EL (cell line): Measurements from ENCODE around the gene STAB1.

Experiments used
- DNase-seq: peaks from one replicate; pipeline ENCODE4 v3.0.0-alpha.2; 2016

STAB1 gene

DNA sequence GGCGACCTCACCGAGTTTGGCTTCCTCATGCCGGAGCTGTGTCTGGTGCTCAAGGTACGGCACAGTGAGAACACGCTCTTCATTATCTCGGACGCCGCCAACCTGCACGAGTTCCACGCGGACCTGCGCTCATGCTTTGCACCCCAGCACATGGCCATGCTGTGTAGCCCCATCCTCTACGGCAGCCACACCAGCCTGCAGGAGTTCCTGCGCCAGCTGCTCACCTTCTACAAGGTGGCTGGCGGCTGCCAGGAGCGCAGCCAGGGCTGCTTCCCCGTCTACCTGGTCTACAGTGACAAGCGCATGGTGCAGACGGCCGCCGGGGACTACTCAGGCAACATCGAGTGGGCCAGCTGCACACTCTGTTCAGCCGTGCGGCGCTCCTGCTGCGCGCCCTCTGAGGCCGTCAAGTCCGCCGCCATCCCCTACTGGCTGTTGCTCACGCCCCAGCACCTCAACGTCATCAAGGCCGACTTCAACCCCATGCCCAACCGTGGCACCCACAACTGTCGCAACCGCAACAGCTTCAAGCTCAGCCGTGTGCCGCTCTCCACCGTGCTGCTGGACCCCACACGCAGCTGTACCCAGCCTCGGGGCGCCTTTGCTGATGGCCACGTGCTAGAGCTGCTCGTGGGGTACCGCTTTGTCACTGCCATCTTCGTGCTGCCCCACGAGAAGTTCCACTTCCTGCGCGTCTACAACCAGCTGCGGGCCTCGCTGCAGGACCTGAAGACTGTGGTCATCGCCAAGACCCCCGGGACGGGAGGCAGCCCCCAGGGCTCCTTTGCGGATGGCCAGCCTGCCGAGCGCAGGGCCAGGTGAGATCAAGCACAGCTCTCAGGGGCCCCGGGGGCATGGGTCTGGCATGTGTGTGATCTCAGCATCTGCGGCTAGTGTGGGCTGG, 7.1 kb upstream of the STAB1 start:
- no peak for DNase-seq

DNA sequence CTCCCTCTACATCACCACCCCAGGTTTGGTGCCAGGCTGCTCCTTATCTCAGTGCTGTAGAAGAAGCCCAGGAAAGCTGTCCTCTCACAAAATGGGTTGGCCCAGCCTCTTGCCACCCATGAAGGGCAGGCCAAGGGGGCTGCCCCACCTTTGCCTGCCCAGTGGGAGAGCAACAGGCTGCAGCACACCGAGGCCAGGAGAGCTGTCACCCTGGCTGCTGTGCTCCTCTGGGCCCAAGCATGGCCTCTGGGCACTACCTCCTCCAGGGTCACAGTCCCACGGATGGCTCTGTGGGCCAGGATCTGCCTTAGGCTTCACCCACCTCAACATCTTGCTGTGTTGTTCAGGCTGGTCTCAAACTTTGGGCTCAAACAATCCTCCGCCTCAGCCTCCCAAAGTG, 6.4 kb upstream of the STAB1 start:
- DNase-seq = no peak

DNA sequence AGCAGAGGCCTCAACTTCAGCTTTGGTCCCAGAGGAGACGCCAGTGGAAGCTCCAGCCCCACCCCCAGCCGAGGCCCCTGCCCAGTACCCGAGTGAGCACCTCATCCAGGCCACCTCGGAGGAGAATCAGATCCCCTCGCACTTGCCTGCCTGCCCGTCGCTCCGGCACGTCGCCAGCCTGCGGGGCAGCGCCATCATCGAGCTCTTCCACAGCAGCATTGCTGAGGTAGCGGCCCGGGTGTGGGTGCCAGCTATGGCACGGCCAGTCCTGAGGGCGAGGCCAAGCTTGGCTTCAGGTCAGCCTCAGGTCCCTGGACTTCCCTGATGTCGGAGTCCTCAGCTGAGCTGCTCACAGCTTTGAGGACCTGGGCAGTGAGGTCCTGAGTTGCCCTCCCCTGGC, 5.7 kb upstream of the STAB1 start:
- no peak for DNase-seq

DNA sequence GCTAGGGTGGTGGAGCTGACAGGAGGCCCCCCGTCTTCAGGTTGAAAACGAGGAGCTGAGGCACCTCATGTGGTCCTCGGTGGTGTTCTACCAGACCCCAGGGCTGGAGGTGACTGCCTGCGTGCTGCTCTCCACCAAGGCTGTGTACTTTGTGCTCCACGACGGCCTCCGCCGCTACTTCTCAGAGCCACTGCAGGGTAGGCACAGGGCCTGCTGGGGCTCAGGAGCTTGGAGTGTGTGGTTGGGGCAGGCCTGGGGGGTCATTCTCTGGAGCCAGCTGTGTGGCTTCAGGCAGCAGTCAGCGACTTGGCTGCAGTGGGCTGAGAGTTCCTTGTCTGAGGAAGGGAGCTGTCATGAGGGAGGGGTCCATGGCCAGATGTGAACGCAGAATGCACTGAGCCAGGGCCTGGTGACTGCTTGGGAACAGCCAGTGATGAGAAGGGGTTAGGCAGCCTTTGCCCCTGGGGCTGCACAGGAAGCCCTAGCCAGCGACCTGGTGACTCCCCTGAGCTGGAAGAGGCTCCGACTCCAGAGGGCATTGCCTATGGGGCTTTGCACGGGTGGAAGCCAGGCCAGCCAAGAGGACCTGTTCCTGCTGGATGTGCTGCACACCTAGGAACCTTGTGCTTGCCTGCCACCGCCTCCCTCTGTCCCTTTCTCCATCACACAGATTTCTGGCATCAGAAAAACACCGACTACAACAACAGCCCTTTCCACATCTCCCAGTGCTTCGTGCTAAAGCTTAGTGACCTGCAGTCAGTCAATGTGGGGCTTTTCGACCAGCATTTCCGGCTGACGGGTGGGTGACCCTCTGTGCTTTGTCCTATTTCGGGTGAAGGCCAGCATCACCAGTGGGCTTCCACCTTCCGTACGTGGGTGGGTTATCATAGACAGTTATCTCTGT, 4.9 kb upstream of the STAB1 start:
- DNase-seq = no peak

DNA sequence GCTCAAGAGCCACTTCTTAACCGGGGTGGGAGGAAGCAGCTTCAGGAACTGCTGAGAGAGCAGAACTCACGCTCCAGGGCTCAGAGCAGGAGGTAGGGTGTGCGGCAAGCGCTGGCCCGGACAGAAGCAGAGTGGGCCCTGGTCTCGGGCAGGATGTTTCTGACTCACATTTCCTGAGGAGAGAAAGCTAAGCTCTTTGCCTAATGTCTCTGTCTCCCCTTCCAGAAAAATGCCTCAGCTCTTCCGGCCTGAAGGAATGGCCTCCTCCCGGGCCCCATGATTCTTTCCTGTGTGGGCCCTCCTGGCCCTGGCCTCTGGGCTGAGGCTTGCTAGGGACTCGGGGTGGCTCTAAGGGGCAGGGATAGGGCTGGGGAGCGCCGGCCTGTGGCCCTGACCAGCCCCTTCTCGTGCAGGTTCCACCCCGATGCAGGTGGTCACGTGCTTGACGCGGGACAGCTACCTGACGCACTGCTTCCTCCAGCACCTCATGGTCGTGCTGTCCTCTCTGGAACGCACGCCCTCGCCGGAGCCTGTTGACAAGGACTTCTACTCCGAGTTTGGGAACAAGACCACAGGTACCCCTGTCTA, 4.1 kb upstream of the STAB1 start:
- DNase-seq = peak; percentile 36

DNA sequence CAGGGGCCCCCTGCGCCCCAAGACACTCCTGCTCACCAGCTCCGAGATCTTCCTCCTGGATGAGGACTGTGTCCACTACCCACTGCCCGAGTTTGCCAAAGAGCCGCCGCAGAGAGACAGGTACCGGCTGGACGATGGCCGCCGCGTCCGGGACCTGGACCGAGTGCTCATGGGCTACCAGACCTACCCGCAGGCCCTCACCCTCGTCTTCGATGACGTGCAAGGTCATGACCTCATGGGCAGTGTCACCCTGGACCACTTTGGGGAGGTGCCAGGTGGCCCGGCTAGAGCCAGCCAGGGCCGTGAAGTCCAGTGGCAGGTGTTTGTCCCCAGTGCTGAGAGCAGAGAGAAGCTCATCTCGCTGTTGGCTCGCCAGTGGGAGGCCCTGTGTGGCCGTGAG, 3.1 kb upstream of the STAB1 start:
- no peak for DNase-seq

DNA sequence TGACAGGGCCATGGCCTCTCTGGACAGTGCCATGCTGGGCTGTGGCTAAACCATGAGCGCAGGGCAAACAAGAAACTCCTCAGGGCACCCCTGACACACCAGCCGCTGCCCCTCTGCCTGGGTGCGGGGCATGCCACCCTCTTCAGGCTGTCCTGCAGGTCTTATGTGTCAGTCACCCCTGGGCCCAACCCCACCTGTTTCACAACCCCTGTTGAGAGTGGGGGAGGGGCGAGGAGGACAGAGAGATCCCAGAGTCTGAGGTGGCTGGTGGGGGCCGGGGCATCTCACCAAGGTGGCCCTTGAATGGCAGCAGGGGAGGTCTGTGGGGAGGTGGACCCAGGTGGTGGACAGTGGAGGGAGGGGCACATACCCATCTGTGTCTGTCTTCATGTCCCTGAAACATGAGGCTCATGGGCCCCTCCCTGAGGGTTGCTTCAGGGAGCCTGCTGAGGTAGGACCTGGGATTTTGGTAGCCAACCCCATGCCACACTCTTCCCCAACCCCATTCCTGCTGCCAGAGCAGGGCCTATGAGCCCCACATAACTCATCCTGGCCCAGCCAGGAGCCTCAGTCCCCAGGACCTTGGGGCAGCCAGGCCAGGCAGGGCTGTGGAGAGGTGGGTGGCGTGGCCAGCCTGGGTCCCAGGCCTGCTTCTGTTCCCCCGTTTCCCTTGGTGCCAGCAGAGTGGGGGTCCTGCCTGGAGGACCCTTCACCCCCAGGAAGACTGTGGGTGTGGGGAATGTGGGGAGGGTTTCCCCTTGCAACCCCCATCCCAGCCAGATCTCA, 1.7 kb upstream of the STAB1 start:
- DNase-seq = no peak

DNA sequence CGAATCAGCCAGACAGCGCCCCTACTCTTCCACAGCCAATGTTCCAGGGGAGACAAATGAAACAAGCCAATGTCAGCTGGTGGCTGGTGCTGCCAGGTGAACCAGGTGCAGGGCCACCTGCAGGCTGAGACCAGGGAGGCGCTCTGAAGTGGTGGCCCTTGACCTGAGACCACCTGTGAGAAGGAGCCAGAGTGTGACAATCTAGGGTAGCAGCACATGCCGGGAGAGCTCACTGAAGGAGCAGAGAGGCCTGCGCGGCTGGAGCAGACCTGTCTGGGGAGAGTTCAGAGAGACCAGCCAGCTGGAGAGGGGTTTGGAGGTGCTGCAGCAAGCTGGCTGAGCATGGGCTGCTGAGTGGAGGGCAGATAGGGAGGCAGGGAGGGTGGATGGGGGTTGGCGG, 693 bp upstream of the STAB1 start:
- DNase-seq = no peak

DNA sequence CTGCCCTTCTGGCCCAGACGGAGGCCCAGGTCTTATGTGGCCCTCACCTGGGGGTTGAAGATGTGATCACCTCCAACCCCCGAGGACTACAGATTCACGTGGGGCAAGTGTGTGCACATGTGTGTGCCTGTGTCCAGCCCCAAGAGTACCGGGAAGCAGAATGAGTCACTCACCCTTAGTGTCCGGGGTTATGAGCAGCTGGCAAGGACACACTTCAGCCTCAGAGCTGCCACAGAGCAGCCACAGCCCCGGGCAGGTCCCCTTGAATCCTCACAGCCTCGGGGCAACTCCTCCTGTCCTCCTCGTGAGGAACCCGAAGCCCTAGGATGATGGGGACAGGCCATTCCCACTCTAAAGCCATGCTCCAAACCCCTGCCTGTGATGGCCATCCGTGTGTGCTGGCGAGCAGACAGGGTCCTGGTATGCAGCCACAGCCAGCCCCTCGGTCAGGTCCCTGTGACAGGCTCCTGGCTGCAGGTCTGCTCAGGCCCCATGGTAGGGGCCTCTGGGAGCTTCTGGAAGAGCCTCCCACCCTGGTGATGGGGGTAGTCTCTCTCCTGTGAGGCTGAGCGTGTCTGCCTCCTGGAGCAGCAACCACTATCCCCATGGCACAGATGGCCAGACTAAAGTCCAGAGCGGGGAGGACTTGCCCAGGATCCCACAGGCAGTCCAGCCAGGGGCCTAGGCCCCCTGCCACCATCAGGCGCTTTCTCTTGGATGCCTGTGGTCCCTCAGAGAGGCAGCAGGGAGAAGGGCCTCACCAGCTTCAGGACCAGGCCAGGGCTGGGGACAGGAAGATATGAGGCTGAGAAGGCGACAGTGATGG, 852 bp downstream of the STAB1 start:
- DNase-seq = peak; percentile 69

DNA sequence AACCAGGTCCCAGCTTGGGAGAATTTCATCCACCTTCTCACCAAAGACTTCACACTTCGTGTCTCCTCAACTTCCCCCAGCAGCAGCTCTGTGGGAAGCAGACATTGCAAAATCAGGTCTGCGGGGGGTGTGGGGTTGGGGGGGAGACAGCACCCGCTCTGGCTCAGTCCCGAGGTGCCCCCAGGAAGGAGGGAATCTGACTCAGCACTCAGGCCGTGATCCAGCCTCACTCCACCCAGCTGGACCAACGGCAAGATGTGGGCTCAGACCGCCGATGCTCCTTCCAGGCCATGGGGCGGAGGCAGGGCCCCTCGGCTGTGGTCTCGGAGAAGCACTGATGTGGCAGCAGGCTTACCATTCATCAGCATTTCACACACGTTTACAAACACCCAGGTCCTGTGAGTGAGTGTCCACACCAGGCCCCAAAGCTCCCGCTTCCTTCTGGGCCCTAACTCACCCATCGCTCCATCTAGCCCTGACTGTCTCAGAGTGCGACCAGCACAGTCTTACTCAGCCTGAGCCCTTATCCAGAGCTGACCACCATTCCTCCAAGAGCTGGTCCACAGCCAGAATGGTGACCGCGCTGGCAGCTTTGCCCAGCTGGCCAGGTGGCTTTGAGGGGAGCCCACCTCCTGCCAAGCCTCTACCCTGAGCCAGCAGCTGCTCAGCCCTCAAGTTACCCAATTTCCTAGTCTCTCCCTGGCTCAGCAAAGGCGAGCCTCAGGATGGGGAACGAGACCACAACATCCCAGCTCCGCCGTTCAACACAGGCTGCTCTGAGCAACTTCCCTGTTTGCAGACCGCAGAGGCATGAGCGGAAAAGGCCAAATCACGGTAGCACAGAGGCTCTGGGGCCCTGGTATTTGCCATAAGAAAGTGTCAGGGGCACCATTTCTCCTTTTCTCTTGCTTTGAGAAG, 3.3 kb downstream of the STAB1 start:
- DNase-seq = peak; percentile 50

DNA sequence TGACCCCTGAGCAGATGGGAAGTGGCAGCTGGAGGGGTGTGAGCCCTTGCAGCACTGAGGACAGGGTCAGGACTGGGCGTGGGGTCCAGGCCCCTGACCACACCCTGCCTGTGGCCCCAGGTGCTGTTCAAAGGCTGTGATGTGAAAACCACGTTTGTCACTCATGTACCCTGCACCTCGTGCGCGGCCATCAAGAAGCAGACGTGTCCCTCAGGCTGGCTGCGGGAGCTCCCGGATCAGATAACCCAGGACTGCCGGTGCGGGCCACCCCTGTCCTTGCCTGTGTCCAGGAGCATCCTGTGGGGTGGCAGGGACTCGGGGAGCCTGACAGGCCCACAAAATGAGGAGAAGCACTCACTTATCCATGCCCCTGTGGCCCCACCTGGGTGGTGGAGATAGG, 5.9 kb downstream of the STAB1 start:
- DNase-seq = no peak

DNA sequence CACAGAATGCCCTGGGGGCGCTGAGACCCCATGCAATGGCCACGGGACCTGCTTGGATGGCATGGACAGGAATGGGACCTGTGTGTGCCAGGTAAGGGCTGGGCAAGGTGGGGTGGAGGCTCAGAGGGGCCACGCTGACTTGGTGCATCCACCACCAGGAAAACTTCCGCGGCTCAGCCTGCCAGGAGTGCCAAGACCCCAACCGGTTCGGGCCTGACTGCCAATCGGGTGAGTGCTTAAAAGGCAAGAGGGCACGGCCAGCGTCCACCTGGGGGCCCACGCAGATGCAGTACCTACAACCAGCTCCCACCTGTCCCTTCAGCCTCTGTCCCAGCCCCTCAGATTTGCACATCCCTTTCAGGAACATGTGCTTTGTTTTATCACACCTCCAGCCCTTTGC, 6.9 kb downstream of the STAB1 start:
- DNase-seq = no peak

DNA sequence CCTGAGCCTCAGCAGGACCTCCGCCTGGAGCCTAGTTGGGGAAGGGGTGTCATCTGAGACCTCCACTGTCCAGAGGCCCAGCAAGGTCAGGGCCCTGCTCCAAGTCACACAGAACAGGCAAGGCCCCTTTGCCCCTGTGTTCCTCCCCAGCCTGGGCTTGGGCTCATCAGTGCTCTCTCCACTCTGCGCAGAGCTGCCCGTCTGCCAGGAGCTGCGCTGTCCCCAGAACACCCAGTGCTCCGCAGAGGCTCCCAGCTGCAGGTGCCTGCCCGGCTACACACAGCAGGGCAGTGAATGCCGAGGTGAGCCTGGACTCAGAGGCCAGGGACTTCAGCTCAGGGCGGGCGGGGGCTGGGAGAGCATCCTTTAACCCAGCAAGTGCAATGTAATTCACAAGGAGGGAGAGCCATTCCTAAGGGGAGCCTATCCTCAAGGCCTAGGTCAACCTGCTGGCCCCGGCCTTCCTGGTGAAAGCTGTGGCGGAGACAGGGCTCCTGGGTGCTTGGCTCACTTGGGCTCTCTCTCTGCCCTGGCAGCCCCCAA, 7.7 kb downstream of the STAB1 start:
- no peak for DNase-seq

DNA sequence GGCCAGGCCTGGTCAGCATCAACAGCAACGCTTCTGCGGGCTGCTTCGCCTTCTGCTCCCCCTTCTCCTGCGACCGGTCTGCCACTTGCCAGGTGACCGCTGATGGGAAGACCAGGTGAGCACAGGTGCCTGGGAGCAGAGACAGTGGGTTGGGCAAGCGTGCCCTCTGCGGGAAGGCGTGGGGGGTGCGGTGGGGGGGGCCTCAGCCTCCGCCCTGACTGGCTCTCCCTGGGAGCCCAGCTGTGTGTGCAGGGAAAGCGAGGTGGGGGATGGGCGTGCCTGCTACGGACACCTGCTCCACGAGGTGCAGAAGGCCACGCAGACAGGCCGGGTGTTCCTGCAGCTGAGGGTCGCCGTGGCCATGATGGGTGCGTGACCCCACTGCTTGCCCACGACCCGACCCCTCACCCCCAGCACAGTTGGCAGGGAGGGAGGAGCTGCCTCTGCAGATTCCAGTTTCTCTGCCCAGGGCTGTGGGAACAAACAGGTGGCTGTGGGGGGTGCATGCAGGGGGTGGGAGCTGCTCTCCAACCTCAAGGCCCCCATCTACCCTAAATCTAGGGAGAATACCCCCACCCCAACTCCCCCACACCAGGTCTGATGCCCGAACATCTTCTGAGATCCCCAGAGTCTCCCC, 8.8 kb downstream of the STAB1 start:
- DNase-seq = no peak

DNA sequence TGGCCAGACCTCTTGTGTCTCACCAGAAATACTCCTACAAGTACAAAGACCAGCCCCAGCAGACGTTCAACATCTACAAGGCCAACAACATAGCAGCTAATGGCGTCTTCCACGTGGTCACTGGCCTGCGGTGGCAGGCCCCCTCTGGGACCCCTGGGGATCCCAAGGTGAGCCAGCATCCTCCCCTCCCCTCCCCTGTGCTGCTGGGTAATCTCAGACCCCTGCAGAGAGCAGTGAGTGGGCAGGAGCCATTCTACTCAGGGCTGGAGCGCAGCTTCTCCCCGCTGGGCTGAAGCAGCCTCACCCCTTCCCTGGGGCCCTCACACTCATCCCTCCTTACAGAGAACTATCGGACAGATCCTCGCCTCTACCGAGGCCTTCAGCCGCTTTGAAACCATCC, 9.8 kb downstream of the STAB1 start:
- DNase-seq = no peak

DNA sequence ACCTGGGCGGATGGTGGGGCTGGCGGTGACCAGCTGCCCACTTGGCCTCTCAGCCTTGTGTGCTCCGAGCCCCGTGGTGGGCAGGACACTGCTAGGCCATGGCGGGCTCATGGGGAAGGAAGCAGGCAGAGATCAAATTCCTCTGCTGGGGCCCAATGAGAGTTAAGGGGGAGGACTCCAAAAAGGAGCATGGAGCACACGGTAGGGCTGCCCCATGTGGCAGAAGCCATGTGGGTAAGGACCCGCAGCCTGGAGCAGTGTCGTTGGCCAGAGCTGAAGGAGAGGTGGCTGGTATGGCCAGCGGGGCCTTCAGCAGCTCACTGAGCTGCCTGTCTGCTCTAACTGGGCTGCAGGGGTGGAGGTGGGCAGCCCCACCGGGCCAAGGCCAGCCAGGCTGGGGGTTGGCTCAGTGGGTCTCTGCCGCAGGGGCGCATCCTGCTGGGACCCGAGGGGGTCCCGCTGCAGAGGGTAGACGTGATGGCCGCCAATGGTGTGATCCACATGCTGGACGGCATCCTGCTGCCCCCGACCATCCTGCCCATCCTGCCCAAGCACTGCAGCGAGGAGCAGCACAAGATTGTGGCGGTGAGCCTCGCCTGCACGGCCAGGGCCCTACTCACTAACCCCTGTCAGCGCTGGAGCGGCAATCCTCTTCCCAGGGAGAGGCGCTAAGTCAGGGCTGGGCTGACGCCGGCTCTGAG, 11.3 kb downstream of the STAB1 start:
- no peak for DNase-seq

DNA sequence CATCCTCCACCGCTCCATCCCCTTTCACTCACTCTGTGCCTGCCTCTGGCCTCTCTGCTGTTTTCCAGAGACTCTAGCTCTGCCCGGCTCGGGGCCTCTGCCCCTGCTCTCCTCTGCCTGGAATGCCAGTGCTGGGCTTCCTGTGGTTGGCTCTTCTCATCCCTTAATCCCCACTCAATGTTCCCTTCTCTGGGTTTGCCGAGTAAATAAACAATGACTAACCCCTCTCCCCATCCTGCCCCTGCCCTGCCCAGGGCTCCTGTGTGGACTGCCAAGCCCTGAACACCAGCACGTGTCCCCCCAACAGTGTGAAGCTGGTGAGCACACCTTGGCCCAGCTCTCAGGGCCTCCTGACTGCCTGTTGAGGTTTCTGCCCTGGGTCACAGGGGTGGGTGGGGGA, 12.2 kb downstream of the STAB1 start:
- peak; percentile 75 for DNase-seq

DNA sequence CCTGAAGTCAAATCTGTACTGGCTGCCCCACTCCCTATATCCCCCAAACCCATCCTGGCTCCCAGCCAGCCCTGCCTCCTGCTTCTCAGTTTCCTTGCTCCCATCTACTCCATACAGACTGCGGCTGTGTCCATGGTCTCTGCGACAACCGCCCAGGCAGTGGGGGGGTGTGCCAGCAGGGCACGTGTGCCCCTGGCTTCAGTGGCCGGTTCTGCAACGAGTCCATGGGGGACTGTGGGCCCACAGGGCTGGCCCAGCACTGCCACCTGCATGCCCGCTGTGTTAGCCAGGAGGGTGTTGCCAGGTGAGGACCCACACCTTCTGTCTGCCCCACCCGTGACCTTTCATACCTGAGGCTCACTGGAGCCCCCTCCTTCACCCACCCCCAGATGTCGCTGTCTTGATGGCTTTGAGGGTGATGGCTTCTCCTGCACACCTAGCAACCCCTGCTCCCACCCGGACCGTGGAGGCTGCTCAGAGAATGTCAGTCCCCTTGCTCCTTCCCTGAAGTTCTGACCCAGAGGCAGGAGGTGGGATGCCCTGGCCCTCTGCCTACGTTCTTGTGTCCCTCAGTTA, 14.7 kb downstream of the STAB1 start:
- DNase-seq = no peak

DNA sequence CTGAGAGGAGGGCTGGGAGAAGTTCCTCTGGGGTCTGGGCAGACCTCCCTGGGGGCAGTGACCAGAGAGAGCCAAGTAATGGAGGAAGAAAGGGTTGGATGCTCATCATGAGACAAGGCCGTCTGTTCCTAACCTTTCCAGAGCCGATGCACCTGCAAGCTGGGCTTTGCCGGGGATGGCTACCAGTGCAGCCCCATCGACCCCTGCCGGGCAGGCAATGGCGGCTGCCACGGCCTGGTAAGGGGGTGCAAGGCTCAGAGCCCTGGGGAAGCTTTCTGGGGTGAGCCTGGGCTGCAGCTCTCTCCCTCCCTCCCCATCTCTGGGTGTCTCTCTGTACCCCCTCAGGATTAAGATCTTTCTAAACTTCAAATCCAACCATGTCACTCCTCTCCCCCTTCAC, 16.4 kb downstream of the STAB1 start:
- no peak for DNase-seq
